COLO668 (cell line): ENCODE data around the gene MUC4.

Source experiments
- DNase-seq: peaks from one replicate; lab custom pipeline; 2025; ENCODE audit not compliant: unreplicated experiment; lab: John Stamatoyannopoulos, UW

The MUC4 gene

DNA sequence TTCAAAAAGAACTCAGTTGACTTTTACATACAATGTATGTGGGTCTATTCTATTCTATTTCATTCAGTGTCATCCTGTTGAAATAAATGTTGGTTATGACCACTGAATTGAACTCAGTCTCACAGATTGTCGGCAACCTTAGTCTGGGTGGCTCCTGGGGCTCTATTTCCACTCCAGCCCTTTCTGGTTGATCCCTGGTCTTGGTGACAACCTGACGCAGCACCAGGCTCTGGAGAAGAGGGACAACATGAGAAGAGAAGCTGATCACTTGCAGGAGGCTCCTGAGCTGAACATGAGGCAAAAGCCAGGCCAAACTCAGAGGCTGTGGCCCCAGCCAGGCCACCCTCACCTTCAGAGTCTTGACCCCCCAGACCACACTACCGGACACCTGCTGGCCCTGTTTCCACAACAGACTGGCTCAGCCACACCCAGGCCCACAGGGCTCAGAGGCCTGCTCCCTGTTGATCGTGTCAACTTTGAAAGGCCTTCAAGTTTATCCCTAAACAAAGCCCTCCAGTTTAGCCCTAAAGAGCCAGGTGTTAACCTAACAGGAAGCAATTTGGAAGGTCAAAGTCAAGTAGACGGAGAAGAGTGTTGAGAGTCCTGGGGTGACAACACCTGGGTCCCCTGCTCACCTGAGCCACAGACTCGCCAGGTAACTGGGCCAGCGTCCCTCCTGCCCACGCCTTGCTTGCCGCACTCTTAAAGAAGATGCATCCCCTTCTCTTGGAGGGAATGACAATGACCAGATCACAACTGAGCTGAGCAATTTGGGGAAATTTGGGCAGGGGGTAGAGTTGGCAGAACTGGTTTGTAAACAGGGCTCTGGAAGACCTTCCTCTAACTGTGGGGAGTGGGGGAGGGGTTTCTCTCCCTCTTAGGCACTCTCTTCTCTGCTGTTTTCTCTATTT, 106.4 kb downstream of the MUC4 start:
- DNase-seq = no peak

DNA sequence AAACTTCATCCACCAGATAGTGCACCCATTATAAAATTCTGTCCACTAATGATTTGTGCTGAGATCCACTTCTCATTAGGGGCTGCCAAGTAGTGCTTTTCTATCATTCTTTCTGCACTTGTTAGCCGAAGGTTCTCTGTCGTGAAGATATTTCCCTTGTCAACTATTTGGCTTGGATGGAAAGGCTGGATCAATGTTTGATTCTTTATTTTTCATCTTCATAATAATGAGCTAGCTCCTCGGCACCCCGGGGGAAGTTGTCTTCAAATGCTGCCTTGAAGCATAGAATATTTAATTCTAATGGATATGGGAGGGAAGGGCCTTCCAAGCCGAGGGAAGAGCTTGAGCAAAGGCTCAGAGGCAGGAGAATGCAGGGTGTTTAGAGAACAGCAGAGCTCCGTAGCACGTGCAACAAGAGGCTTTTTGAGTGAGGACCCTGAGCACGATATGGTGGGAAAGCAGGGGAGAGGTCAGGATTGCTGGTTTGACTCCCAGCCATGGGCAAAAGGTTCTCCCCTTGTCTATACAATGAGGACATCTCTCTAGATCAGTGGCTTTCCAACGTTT, 107.2 kb downstream of the MUC4 start:
- no peak for DNase-seq

DNA sequence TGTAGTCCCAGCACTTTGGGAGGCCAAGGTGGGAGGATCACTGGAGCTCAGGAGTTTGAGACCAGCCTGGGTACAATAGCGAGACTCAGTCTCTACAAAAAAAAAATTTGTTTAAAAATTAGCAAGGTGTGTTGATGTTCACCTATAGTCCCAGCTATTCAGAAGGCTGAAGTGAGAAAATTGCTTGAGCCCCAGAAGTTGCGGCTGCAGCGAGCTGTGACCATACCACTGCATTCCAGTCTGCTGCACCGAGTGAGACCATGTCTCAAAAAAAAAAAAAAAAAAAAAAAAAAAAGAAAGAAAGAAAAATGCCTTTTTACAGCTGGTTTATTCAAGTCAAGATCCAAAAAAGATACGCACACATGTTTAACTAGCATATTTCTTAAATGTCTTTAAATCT, 108.0 kb downstream of the MUC4 start:
- no peak for DNase-seq

DNA sequence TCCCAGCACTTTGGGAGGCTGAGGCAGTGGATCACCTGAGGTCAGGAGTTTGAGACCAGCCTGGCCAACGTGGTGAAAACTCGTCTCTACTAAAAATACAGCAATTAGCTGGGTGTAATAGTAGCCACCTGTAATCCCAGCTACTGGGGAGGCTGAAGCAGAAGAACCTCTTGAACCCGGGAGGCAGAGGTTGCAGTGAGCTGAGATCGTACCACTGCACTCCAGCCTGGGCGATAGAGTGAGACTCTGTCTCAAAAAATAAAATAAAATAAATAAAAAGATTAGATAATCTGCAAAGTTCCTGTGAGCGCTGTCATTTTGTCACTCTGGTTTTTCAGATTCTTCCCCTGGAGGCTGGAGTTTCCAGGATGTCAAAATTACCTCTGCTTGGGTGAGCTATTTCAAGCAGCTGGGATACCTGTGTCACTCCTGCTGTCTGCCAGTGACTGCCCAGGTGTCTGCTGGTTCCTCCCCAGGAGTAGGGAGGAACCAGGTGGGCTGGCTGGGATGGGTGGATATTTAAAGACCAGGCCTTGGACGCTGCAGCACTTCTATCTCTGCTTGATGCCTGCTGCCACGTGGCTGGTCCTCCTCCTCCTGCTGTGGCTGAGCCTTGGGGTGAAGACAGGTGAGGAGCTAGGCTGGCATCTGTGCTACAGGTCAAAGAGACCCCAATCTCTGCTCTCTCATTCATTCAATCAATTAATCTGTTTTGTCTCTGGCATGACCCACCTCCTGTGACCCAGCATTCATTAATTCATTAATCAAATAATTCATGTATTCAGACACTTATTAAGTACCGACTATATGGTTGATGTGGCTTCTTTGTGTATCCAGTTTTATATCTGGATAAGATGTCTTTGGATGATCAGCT, 110.5 kb downstream of the MUC4 start:
- no peak for DNase-seq

DNA sequence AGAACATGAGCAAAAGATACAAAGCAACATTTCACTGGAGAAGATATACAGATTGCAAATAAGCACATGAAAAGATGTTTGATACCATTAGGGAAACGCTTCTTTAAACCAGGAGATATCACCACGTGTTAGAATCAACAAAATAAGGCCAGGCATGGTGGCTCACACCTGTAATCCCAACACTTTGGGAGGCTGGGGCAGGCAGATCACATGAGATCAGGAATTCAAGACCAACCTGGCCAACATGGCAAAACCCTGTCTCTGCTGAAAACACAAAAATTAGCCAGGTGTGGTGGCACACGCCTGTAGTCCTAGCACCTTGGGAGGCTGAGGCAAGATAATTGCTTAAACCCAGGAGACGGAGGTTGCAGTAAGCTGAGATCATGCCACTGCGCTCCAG, 111.4 kb downstream of the MUC4 start:
- no peak for DNase-seq

DNA sequence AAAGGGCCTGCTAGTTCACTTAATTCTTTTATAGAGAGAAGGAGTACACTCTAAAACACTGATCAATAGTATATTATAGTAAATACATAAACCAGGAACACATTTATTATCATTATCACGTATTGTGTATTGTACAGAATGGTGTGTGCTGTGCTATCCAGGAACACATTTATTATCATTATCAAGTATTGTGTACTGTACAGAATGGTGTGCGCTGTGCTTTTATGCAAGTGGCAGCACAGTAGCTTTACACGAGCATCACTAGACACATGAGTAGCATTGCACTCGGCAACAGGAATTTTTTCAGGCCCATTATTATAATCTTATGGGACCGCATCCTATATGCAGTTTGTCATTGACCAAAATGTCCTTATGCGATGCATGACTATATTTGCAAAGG, 111.9 kb downstream of the MUC4 start:
- DNase-seq = no peak

DNA sequence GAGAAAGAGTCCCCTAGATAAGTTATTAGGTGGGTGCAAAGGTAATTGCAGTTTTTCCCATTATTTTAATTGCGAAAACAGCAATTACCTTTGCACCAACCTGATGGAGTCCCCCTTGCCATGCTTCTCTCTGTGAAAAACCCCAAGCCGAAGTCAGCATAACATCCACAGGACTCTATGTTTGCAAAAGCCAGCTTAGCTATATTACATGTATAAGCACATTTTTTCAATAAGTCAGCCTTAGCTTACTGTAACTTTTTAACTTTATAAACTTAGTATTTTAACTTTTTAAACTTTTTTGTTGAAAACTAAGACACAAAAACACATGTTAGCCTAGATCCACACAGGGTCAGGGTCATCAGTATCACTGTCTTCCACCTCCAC, 112.3 kb downstream of the MUC4 start:
- DNase-seq = no peak

DNA sequence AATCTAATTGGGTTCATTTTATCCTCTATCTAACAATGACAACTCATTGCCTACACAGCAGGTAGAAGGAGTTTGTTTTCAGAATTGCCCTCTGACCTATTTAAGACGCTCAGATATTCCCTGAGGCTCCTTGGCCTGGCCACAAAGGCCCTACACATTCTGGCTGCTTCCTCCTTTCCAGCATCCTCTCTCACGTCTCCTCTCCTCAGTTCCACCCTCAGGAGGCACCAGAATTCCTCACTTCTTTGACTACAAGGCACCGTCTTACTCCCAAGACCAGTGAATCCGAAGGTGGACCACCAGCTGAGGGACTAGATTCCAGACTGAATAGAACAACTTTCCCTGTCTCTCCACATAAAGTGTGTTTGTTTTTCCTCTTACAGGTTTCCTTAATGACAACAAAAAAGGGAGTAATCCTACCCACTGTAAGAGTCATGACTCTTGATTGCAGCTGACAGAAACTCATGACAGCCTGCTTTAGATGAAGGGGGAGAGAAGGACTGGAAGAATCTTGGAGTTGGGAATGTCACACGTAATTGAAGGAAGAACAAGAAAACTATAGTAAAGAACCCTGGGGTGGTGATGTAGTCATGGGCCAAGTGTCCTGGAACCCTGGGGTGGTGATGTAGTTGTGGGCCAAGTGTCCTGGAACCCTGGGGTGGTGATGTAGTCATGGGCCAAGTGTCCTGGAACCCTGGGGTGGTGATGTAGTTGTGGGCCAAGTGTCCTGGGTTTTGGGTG, 112.9 kb downstream of the MUC4 start:
- DNase-seq = no peak

DNA sequence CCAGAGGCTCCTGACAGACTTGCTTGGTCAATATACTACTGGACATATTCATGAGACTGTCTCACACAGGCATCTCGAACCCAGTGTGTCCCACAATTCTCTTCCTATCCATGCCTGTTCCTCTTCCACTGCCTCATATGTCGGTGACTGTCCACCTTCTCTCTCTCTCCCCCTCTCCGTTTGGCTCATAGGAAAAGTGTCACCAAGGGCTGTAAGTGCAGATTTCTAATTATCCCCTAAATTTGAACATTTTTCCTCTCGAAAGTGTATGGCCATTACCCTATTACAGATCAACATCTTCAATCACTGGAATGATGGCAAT, 113.4 kb downstream of the MUC4 start:
- DNase-seq = no peak

DNA sequence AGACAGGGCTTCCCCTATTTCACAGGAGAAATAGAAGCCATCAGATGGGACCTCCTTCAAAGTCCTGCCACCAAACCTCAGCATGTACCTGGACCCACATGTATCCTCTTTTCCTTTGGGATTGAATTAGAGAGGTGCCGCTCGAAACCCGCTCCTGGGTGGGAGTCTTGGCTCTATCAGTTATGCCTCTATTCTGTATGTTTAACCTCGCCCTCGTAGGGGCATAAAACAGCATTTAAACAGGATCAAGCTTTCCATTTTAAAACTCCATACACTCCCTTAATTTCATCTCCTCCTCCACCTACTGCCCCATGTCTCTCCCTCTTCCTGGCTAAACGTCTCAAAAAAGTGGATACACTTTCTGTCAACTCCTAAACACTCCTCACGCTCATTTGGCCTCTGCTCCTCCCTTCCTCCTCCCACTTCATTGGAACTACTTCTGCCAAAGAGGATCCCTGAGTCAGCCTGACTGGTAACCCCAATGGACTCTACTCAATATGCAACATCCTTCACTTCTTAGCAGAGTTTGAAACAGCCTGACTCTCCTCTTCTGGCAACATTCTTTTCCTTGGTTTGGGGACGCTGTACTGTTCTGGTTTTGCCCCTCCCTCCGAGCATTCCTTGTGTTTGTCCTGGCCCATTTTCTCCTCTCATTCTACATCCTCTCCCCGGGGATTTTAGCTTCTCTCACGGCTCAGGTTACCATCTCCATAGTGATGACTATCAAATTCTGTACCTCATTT, 114.0 kb downstream of the MUC4 start:
- no peak for DNase-seq
